Activated naive CD4-positive, alpha-beta T cell treated with Interleukin-2 at 50 U/mL for 16 hours (primary cell): Measurements from ENCODE around the gene ZNF408.

ENCODE experiments used
- DNase-seq: peaks from one replicate; pipeline ENCODE4 v3.0.0-alpha.2; 2020

ZNF408 gene

GRCh38 chr11:46729110-46730027, 28.5 kb downstream of the ZNF408 start:
- no peak for DNase-seq

DNA sequence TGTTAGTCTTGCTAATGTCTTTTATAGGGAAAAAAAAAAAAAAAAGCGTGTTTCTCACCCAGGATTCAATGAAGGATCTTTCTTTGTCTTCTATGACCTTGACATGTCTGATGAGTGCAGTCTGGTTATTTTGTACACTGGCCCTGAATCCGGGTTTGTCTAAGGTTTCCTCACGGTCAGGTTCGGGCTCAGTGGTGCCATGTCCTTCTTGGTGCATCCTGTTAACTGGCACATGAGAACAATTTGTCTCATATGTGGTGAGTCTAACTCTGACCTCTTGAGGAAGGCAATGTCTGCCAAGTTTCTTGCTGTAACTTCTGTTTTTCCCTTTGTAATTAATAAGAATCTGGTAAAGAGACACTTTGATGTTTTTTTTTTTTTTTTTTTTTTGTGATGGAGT, 30.7 kb downstream of the ZNF408 start:
- DNase-seq = no peak

GRCh38 chr11:46733234-46733633, 32.4 kb downstream of the ZNF408 start:
- no peak for DNase-seq

- no peak for DNase-seq
Observed at GRCh38 chr11:46736146-46736545, 35.3 kb downstream of the ZNF408 start.

GRCh38 chr11:46736615-46737014, 35.8 kb downstream of the ZNF408 start:
- DNase-seq = no peak

DNA sequence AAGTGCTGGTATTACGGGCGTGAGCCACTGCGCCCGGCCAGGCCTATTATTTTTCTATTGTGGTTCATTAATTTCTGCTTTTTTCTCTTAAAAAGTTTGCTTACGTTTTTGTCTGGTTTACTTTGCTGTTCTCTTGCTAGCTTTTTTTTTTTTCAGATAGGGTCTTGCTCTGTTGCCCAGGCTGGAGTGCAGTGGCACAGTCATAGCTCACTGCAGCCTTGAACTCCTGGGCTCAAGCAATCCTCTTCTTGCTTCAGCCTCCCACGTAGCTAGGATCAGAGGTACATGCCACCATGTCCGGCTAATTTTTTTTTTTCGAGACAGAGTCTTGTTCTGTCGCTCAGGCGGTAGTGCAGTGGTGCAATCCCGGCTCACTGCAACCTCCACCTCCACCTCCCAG, 36.9 kb downstream of the ZNF408 start:
- no peak for DNase-seq

DNA sequence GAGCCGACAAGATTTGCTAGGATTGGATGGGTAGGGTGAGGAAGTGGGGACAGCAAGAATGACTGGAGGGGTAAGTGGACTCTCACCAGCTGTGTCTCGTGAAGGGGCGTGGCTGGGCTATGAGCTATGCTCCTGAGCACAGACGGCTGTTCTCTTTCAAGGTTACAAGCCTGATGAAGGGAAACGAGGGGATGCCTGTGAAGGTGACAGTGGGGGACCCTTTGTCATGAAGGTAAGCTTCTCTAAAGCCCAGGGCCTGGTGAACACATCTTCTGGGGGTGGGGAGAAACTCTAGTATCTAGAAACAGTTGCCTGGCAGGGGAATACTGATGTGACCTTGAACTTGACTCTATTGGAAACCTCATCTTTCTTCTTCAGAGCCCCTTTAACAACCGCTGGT, 38.1 kb downstream of the ZNF408 start:
- DNase-seq = no peak

DNA sequence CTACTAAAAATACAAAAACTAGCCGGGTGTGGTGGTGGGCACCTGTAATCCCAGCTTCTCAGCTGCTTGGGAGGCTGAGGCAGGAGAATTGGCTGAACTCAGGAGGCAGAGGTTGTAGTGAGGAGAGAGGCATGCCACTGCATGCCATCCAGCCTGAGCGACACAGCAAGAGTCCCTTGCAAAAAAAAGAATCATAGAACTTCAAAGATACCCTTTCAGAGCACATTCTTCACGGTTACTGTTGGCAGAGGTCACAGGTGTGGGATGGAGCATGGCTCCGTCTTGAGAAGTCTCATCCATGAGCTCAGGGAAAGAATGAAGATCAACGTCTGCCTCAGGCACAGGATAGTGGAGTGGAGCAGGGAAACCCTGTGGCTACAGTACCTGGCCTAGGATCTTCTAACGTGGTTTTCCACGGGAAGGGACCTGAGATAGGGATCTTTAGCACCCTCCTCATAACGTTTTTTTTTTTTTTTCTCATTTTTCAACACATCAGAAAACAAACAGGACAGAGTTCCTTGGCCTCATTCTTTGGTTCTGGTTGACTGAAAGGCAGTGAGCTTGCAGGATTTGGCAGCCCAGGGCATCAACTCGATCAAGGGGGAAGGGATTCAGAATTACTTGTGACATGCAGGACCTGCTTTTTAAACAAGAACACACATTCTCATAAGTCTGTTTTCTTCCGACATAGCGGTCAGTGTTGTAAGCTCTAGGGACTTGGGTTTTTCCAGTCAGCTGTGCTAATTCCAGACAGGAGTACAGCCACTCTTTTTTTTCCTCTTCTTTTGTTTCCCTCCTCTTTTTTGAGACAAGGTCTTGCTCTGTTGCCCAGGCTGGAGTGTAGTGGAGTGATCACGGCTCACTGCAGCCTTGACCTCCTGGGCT, 41.0 kb downstream of the ZNF408 start:
- DNase-seq = no peak

- DNase-seq = no peak
Observed at GRCh38 chr11:46743043-46743442, 42.2 kb downstream of the ZNF408 start.

DNA sequence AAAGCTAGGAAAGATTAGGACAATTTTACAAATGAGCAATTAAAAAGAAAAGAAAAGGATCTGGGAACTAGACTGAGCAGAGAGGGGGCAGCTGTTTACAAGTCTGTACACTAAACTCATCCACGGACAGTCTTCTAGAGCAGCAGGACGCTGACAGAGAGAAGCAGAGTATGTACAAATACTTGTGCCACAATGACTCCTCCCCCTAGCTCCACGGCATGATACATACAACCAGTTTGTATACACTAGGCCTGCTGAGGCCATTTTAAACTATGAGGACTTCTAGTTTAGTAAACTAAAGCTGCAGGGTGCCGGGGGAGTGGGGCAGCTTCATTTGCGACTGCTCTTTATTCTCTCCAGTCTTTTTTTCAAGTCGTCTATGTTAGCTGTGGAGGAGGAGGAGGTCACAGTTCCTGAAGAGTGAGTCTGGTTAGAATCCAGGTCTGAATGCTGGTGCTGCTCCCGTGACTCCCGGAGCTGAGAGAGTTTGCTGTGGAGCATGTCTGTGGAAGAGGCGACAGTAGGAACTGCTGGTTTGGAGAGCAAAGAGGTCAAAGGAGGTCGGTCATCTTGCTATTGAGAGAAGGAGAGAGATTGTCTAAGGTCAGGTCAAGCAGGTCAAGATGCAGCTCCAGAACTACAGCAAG, 43.0 kb downstream of the ZNF408 start:
- no peak for DNase-seq

DNA sequence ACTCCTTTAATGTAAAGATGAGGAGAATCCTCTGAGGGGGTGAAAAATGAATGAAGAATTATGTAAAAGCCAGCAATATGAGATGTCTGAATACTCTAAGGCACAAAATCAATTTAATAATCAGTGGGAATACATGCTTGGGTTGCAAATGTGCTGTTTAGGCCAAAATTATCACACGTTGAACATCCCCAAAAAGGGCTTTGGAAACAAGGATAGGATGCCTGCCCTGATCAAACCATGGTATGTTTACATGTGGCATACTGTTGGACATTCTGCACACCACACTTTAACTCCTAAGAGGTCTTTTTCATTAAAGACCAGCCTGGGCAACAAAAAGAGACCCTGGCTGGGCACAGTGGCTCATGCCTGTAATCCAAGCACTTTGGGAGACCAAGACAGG, 44.5 kb downstream of the ZNF408 start:
- DNase-seq = no peak

- DNase-seq = no peak
Observed at GRCh38 chr11:46745995-46746394, 45.2 kb downstream of the ZNF408 start.

GRCh38 chr11:46747150-46747549, 46.3 kb downstream of the ZNF408 start:
- no peak for DNase-seq
